Body of pancreas (tissue), 4 donors: ENCODE results near the gene CTCF. TPM values are rescaled to one million over a fixed set of nuclear protein-coding genes. Genes with fewer than 3 reads are reported as not detected.

ENCODE experiments used
- ATAC-seq: fragments of 150-250 bp; one replicate; pipeline ENCODE4 v1.9.1; 2016
- DNase-seq, 4 donors: peaks; one replicate each; pipeline ENCODE4 v3.0.0-alpha.2; 2019
- H3K27ac ChIP-seq, 4 donors: fragments of 200-600 bp; sonication (generic); 1 replicate in 3 of 4; 2 replicates in 1 of 4; pipeline versions ENCODE4 v1.5.1 to v1.6.1; 2016 to 2019; ENCODE audit warnings: mild to moderate bottlenecking in 1 of 4, mixed read lengths in 1 of 4, moderate library complexity in 1 of 4
- H3K27me3 ChIP-seq, 2 donors: fragments of 200-600 bp; sonication (generic); one replicate each; pipeline ENCODE4 v1.6.0; 2016; ENCODE audit warnings: mild to moderate bottlenecking in 1 of 2
- H3K36me3 ChIP-seq, 2 donors: fragments of 200-600 bp; sonication (generic); replicated peaks in 1 of 2; 2 replicates each; pipeline ENCODE4 v1.5.1; 2016; ENCODE audit warnings: low read depth in 2 of 2; ENCODE audit not compliant: insufficient read depth in 1 of 2
- H3K4me1 ChIP-seq: fragments of 200-600 bp; sonication (generic); one replicate; pipeline ENCODE4 v1.6.0; 2016
- H3K4me3 ChIP-seq, 2 donors: fragments of 200-600 bp; sonication (generic); 1 replicate in 1 of 2; 2 replicates in 1 of 2; pipeline ENCODE4 v1.5.1; 2016 to 2019
- H3K9me3 ChIP-seq, 3 donors: fragments of 200-600 bp; sonication (generic); 1 replicate in 2 of 3; 2 replicates in 1 of 3; pipeline ENCODE4 v1.5.1; 2016
- CTCF ChIP-seq, 7 experiments: fragments of 450-650 bp in 4 of 7; fragments of 200-600 bp in 3 of 7; sonication (generic) in 3 of 7; IDR thresholded peaks; one replicate each; pipeline ENCODE4 v1.5.1; 2016 to 2019; ENCODE audit warnings: antibody characterized with exemption in 7 of 7
- POLR2A ChIP-seq, 3 donors: fragments of 450-650 bp; IDR thresholded peaks; one replicate each; pipeline ENCODE4 v1.6.1; 2016; ENCODE audit warnings: antibody characterized with exemption in 3 of 3, mild to moderate bottlenecking in 2 of 3
- WGBS, 2 donors: methylation state at CpG; one replicate each; pipeline ENCODE4 v1.1.5; 2017; 5-methylcytosine and 5-hydroxymethylcytosine counted together
- intact Hi-C: fragments of 100-400 bp; cut with DNase I; formaldehyde crosslinking; loops from one replicate; pipeline ENCODE4 v1.15.1; 2023
- total RNA-seq, 2 donors: library from RNA; depleted of rRNA; stranded (reverse); fragments of >200 nt; gene quantifications; one replicate each; pipeline ENCODE4 v1.1.0, GENCODE V29; 2016

Gene CTCF
- total RNA-seq, 2 donors from 2014 or later = 24.4 to 33.0 TPM

GRCh38 chr16:67647681-67648080 lies 85.4 kb downstream of the CTCF start:
- H3K4me3 ChIP-seq = no peak overlapping the region
- intact Hi-C loops = no loop called here
- WGBS, 2 donors = 57 to 68% methylated on average over 2 to 11 of the region's 13 CpGs
- DNase-seq (no peak), ATAC-seq (no peak)
- H3K27me3 ChIP-seq = no peaks in the 10 kb centered on the region
- H3K4me1 ChIP-seq = peaks cover 17% of the 10 kb centered on the region
- H3K36me3 ChIP-seq = no peaks in the 10 kb centered on the region
- TF ChIP-seq POLR2A (IDR thresholded peaks at IDR 0.05) (no peak), CTCF (IDR thresholded peaks at IDR 0.05) (no peak)
- H3K9me3 ChIP-seq = no peaks in the 10 kb centered on the region
- H3K27ac ChIP-seq = no peak overlapping the region

- WGBS, 2 donors = 17 to 34% methylated on average over 15 to 46 of the region's 65 CpGs
- no peak for DNase-seq
These were observed 85.9 kb downstream of the CTCF start for GRCh38 chr16:67648088-67648763.

GRCh38 chr16:67648764-67649407 lies 86.6 kb downstream of the CTCF start:
- TF ChIP-seq POLR2A (IDR thresholded peaks at IDR 0.05) (no peak), CTCF (IDR thresholded peaks at IDR 0.05) (no peak)
- no peaks in the 10 kb centered on the region for H3K36me3 ChIP-seq
- peaks cover 0 to 5% of the 10 kb centered on the region in 2 donors for H3K27me3 ChIP-seq
- H3K9me3 ChIP-seq = no peaks in the 10 kb centered on the region
- H3K4me1 ChIP-seq = peaks cover 23% of the 10 kb centered on the region
- no peak overlapping the region for H3K4me3 ChIP-seq
- WGBS, 2 donors = 40 to 54% methylated on average over 30 to 33 of the region's 35 CpGs
- intact Hi-C loops = no loop called here
- no peak for ATAC-seq
- H3K27ac ChIP-seq = no peak overlapping the region
- DNase-seq = no peak

More at GRCh38 chr16:67648088-67648763, 85.9 kb downstream of the CTCF start:
- Histone ChIP-seq H3K4me3 (no peak overlapping the region), H3K4me1 (peaks cover 16% of the 10 kb centered on the region), H3K27me3 (no peaks in the 10 kb centered on the region), H3K36me3 (no peaks in the 10 kb centered on the region), H3K9me3 (no peaks in the 10 kb centered on the region), H3K27ac (no peak overlapping the region)
- intact Hi-C loops = no loop called here
- no peak for ATAC-seq
- TF ChIP-seq CTCF (IDR thresholded peaks at IDR 0.05) (no peak), POLR2A (IDR thresholded peaks at IDR 0.05) (no peak)

GRCh38 chr16:67649494-67649931 lies 87.2 kb downstream of the CTCF start:
- ATAC-seq (no peak), DNase-seq (no peak)
- intact Hi-C loops = no loop called here
- 31 to 84% methylated on average over 4 to 32 of the region's 34 CpGs for WGBS, 2 donors
- H3K4me3 ChIP-seq = no peak overlapping the region
- peaks cover 0 to 12% of the 10 kb centered on the region in 2 donors for H3K27me3 ChIP-seq
- H3K9me3 ChIP-seq = no peaks in the 10 kb centered on the region
- no peak overlapping the region for H3K27ac ChIP-seq
- TF ChIP-seq POLR2A (IDR thresholded peaks at IDR 0.05) (no peak), CTCF (IDR thresholded peaks at IDR 0.05) (no peak)
- H3K4me1 ChIP-seq = peaks cover 24% of the 10 kb centered on the region
- no peaks in the 10 kb centered on the region for H3K36me3 ChIP-seq
